GM18499 (cell line): ENCODE measurements around the gene SRRM3.
A peak's percentile ranks its signal among the peaks of the same experiment; 100 is the strongest.
"Not testable (repeated sequence)": the region's sequence is repeated elsewhere in the genome, so short reads cannot be mapped to it uniquely, and the experiment has no call there.

ENCODE experiments used
- ATAC-seq: cut with Tn5 transposase; IDR thresholded peaks from one replicate; pipeline ENCODE4 v1.9.1; 2021; ENCODE audit warnings: moderate number of reproducible peaks; ENCODE audit not compliant: insufficient read depth, unreplicated experiment

SRRM3 gene

GRCh38 chr7:76201732-76202665 is at the start of gene SRRM3:
Gene SRRM3, plus strand, starts transcription at chr7:76201896. Its CDS starts 33,171 bp downstream, at chr7:76235067.
- ATAC-seq = no peak

GRCh38 chr7:76151932-76152331 is 49.8 kb upstream of the SRRM3 start:
- ATAC-seq = no peak

GRCh38 chr7:76153571-76154230 is 48.0 kb upstream of the SRRM3 start:
- not testable (repeated sequence) for ATAC-seq

GRCh38 chr7:76155938-76156337 is 45.8 kb upstream of the SRRM3 start:
- ATAC-seq = no peak

- not testable (repeated sequence) for ATAC-seq
Observed at GRCh38 chr7:76156992-76157685, 44.6 kb upstream of the SRRM3 start.

- not testable (repeated sequence) for ATAC-seq
Observed at GRCh38 chr7:76158416-76158815, 43.3 kb upstream of the SRRM3 start.

GRCh38 chr7:76162416-76163170 is 39.1 kb upstream of the SRRM3 start:
- ATAC-seq = not testable (repeated sequence)

- ATAC-seq = not testable (repeated sequence)
Observed at GRCh38 chr7:76163812-76164211, 37.9 kb upstream of the SRRM3 start.

- no peak for ATAC-seq
Observed at GRCh38 chr7:76165106-76165972, 36.4 kb upstream of the SRRM3 start.

- no peak for ATAC-seq
Observed at GRCh38 chr7:76165973-76166403, 35.7 kb upstream of the SRRM3 start.

- ATAC-seq = peak; percentile 59
Observed at GRCh38 chr7:76166404-76167255, 35.1 kb upstream of the SRRM3 start.

GRCh38 chr7:76173566-76174205 is 28.0 kb upstream of the SRRM3 start:
- ATAC-seq = no peak

GRCh38 chr7:76176951-76177350 is 24.7 kb upstream of the SRRM3 start:
- ATAC-seq = not testable (repeated sequence)

GRCh38 chr7:76179686-76180085 is 22.0 kb upstream of the SRRM3 start:
- no peak for ATAC-seq

- ATAC-seq = no peak
Observed at GRCh38 chr7:76182225-76182960, 19.3 kb upstream of the SRRM3 start.

GRCh38 chr7:76185187-76185896 is 16.4 kb upstream of the SRRM3 start:
- ATAC-seq = no peak
